SHP77 (cell line): ENCODE measurements around the gene MSI2.

ENCODE experiments used
- DNase-seq, 2 experiments: peaks; one replicate each; lab custom pipeline; 2025; lab: John Stamatoyannopoulos, UW

Gene MSI2

GRCh38 chr17:57316361-57316760 is 60.0 kb downstream of the MSI2 start:
- DNase-seq: no peak

DNA sequence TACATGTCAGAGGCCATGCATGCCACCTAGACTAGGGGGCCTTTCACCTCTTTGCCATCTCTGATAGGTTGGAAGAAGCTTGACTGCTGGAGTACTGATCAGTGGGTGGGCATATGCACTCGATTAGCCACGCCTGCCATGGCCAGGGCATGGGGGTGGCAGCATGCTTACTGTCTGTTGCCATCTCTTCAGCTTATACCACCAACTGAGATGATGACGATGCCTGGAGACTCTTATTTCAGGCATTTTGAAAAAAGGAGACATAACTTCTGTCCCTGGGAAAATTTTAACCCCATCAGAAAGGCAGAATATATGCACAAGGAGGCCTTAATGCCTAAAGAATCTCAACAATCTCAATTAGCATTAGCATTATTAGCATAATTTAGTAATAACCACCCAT is 60.8 kb downstream of the MSI2 start:
- no peak for DNase-seq

GRCh38 chr17:57318913-57319312 is 62.6 kb downstream of the MSI2 start:
- DNase-seq: no peak

DNA sequence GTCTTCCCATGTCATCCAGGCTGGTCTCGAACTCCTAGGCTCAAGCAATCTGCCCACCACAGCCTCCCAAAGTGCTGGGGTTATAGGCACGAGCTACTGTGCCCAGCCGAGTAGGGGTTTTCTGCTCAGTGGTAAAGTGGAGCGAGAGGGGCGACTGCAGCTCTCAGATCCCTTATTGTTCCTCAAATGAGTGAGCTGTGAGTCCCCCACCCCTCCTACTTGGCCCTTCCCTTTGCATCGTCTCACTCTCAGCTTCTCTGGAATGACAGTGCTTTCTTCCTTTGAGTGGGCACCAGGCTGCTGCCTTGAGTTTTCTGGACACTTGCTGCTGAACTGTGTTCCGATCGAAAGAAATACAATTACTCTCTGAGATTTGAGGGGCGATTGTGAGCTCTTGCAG is 63.5 kb downstream of the MSI2 start:
- no peak for DNase-seq

DNA sequence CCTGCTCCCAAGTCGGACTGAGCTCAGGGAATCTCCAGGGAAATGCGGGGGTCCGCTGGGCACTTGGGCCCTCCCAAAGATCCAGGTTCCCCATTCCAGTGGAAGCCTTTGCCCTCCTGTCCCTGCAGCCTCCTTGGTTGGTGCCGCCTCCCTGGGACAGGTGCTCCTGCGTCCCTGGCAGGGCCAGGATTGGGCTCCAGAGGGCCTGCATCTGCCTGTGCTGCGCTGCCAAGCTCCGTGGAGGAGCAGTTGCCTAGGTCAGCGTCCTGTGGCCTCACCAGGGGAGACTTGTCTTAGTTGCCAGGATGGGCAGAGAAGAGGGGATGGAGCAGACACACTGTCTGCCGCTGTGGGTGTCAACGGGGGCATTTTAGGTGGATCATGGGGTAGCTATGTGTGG is 67.1 kb downstream of the MSI2 start:
- DNase-seq: no peak

GRCh38 chr17:57324060-57324459 is 67.7 kb downstream of the MSI2 start:
- DNase-seq: no peak

DNA sequence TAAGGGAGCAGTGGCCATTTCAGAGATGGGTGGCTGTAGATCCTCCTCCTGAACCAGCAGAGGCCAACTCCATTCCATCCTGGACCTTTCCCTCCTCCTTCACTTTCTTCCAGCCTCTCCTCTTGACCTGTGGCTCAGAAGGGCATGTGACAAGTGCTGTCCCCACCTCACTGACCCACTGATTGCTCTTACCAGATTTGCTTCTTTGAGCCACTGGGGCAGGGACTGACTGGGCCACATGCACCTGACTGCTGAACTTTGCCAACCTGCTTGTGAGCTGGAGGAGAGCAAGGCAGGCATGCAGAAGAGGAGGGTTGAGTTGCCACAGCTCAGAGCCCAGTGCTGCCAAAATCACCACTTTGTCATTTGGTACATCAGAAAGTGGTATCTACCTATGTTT is 68.3 kb downstream of the MSI2 start:
- no peak for DNase-seq

GRCh38 chr17:57326336-57326735 is 70.0 kb downstream of the MSI2 start:
- DNase-seq: no peak

- no peak for DNase-seq
Observed at GRCh38 chr17:57326764-57327163, 70.4 kb downstream of the MSI2 start.

DNA sequence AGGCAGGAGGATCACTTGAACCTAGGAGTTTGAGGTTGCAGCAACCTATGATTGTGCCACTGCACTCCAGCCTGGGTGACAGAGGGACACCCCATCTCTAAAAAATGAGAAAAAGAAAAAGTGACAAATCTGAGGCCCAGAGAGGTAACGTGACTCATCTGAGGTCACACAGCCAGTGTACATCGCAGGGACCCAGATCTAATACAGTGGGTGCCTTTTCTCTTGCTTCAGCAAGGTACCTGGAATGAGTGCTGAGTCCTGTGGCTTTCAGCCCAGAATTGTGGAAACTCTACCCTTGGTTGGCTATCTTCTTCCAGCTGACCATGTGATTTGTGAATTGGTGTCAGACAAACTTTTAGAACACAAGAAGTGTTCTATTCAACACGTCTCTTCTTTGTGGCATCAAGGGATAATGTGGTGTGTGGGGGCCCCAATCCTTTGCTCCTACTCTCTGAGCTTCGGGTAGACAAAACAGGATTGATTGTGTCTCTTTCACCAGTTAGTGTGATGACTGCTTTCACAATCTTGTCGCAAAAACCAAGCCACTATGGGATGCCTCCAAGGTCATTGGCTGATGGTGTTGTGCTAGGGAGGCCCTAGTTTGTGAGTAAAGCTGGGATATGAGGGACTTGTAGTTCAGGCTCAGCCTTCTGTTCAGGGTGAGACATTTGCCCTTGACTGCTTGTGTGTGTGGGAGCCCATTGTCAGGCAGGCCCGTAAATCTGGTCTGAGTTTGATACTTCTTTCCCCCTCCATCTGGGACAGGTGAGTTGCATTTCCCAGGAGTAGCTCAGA is 71.0 kb downstream of the MSI2 start:
- no peak for DNase-seq

DNA sequence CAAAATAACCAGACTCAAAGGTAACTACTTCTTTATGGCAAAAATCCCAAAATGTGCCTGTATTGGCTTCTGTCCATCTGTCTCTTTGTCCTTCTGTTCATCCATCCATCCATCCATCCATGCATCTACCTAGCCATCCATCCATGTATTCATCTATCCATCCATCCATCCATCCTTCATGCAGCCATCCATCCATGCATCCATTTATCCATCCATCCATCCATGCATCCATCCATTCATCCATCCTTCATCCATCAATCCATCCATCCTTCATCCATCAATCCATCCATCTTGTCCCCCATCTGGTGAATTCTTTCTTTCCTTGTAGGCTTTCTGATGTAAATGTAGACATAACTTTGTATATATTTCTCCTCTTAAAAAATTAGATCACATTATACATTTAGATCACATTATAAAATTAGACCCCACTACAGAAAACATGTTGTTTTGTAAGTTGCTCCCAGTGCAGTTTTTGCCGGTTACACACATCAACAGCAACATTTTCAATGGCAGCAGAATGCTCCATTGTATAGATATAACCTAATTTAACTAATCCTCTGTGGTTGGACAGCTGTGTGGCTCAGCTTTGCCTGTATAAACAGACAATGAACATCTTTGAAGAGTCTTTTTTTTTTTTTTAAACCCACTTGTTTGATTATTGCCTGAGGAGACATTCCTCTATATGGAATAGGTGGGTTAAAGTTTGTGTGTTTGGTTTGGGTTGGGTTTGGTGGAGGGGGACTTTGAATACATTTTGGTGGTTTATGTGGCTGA is 72.0 kb downstream of the MSI2 start:
- DNase-seq: no peak

GRCh38 chr17:57329380-57330214 is 73.3 kb downstream of the MSI2 start:
- no peak for DNase-seq

GRCh38 chr17:57330587-57330986 is 74.3 kb downstream of the MSI2 start:
- DNase-seq: no peak

- no peak for DNase-seq
Observed at GRCh38 chr17:57331423-57331822, 75.1 kb downstream of the MSI2 start.

DNA sequence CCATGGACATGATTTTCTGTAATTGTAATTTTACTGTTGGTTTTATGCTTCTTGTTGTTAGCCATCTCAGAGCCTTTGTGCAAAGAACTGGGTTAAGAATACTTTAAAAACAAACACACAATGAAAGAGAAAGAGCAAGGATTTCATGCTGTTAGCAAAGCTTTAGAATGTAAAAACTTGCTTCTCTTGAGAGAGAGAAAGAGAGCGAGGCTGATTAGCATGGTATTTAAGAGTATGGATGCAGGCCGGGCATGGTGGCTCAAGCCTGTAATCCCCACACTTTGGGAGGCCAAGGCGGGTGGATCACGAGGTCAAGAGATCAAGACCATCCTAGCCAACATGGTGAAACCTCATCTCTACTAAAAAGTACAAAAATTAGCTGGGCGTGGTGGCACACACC is 76.2 kb downstream of the MSI2 start:
- no peak for DNase-seq

- DNase-seq: no peak
Observed at GRCh38 chr17:57335195-57335792, 79.0 kb downstream of the MSI2 start.

GRCh38 chr17:57337390-57337789 is 81.1 kb downstream of the MSI2 start:
- peak; percentile 37 to 53 for DNase-seq

DNA sequence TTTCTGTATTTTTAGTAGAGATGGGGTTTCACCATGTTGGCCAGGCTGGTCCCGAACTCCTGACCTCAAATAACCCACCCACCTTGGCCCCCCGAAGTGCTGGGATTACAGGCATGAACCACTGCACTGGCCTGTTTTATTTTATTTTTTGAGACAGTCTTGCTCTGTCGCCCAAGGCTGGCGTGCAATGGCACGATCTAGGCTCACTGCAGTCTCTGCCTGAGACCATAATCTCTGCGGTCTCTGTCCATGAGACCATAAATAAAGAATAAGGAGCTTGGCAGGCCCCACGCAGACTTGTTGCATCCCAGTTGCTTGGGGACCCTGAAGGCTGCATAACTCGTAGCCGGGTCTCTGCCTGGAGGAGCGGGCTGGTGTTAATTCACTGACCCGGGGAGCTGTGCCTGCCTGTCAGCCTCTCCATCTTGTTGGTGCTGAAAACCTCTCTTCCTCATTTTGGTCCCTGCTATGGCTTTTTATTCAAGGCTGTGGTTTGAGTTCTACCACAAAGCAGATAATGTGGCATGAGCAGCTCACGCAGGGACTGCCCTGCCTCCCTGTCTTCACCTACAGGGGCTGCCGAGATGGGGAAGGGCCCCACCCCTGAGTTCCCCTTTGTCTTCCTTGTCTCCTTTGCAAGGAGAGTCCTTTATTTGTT is 82.1 kb downstream of the MSI2 start:
- DNase-seq: no peak

GRCh38 chr17:57340160-57340981 is 84.0 kb downstream of the MSI2 start:
- DNase-seq: no peak

DNA sequence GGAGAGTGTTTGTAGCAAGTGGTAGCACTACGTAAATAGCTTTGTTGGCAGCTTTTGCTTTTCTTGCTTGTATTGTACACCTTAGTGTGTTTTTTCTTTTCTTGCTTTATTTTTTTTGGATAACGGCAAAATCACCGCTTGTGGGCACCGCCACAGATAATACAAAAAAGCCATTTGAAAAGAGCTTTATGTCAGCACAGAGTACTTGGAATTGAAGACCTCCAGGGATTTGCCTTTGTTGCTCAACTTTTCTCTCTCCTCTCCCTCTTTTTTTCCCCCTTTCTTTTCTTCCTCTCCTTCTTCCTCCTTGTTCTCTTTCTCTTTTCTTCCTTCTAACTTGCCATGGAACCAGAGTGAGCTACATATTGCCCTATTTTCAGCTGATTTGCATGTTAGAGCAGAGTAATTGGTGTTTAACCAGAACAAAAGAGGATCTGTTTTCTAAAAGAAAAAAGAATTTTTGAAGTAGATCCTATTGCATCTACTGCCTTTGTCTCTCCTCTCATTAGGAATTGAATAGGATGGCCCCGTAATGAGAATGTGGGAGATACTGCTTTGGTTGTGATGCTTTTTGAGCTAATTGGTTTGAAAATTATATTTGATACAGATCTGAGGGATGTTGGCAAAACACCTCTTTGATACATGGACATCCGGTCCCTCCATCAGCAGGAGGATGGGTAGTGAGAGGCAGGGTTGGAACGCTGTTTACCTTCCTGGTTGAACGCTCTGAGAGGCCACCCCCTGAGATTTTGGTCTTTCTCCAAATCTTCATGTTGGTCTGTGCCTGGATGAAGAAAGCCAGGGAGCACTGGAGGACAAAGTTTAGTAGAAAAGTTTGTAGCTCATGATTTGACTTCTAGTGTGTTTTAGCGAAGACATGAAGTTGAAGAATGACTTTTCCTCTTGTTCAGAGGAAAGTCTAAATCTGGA is 85.6 kb downstream of the MSI2 start:
- no peak for DNase-seq
